HCT116 (cell line): ENCODE results near the gene NCKAP5.

Experiments
- CTCF ChIP-seq, 3 experiments: fragments of 200-600 bp in 1 of 3; sonication (generic) in 1 of 3; IDR thresholded peaks in 2 of 3; conservative IDR thresholded peaks in 1 of 3; 2 replicates each; pipeline ENCODE4 v1.5.1; 2012 to 2017; ENCODE audit warnings: low read depth in 2 of 3, low read length in 2 of 3, antibody characterized with exemption in 1 of 3, borderline replicate concordance in 1 of 3, control low read depth in 1 of 3, mild to moderate bottlenecking in 1 of 3, mixed read lengths in 1 of 3, mixed run types in 1 of 3, moderate library complexity in 1 of 3; ENCODE audit not compliant: insufficient read depth in 1 of 3
- ELF1 ChIP-seq: IDR thresholded peaks from 2 replicates; pipeline ENCODE4 v1.6.1; 2012; ENCODE audit warnings: low read depth, borderline replicate concordance
- EZH2 ChIP-seq: fragments of 200-600 bp; sonication (generic); IDR thresholded peaks from 2 replicates; pipeline ENCODE4 v1.6.1; 2017; ENCODE audit warnings: antibody characterized with exemption, mixed run types
- EZH2phosphoT487 ChIP-seq: fragments of 200-600 bp; IDR thresholded peaks from 2 replicates; pipeline ENCODE4 v1.6.1; 2018; ENCODE audit warnings: antibody characterized with exemption, borderline replicate concordance
- MAX ChIP-seq: IDR thresholded peaks from 2 replicates; pipeline ENCODE4 v1.6.1; 2012
- POLR2A ChIP-seq: IDR thresholded peaks from 2 replicates; pipeline ENCODE4 v1.7.0; 2011; ENCODE audit warnings: borderline replicate concordance; ENCODE audit not compliant: insufficient read depth, insufficient read length; ENCODE audit errors: extremely low read depth
- POLR2AphosphoS5 ChIP-seq: IDR thresholded peaks from 2 replicates; pipeline ENCODE4 v1.6.1; 2011; ENCODE audit warnings: mild to moderate bottlenecking, low read depth, low read length, moderate library complexity
- SIN3A ChIP-seq: IDR thresholded peaks from 2 replicates; pipeline ENCODE4 v1.6.1; 2012; ENCODE audit warnings: low read depth
- SP1 ChIP-seq: IDR thresholded peaks from 2 replicates; pipeline ENCODE4 v1.6.1; 2012; ENCODE audit warnings: low read depth
- YY1 ChIP-seq: IDR thresholded peaks from 2 replicates; pipeline ENCODE4 v1.6.1; 2011; ENCODE audit warnings: low read length, low read depth, moderate library complexity, mild to moderate bottlenecking; ENCODE audit not compliant: insufficient replicate concordance; ENCODE audit errors: extremely low read depth
- ZFX ChIP-seq: fragments of 450-650 bp; IDR thresholded peaks from 2 replicates; pipeline ENCODE4 v1.6.1; 2017
- ZNF274 ChIP-seq: fragments of 200-500 bp; sonication (Bioruptor generic); IDR thresholded peaks from 2 replicates; pipeline ENCODE4 v1.6.1; 2014; ENCODE audit warnings: mild to moderate bottlenecking, low read depth, low read length, inconsistent platforms

- TF ChIP-seq CTCF (IDR thresholded peaks at IDR 0.05 in 2 of 3, conservative IDR thresholded peaks at IDR 0.05 in 1 of 3; ENCODE audit: borderline replicate concordance in 1 of 3, insufficient read depth in 1 of 3, low read depth in 2 of 3, low read length in 2 of 3) (no peak), EZH2 (no peak), SIN3A (no peak), ELF1 (no peak), ZNF274 (no peak), POLR2A (no peak), MAX (no peak), EZH2phosphoT487 (no peak), SP1 (no peak), YY1 (no peak), POLR2AphosphoS5 (no peak), ZFX (no peak)
Observed at GRCh38 chr2:133123904-133124303, 444.4 kb downstream of the NCKAP5 start.
